ENCODE data around the gene STAC2.
"Not testable (repeated sequence)": the region's sequence is repeated elsewhere in the genome, so short reads cannot be mapped to it uniquely, and the experiment has no call there.

The STAC2 gene

GRCh38 chr17:39225308-39225958, at the start of gene STAC2:
TSS of gene STAC2 (minus strand) at chr17:39225945. CDS start at chr17:39225502, 443 bp downstream.
- no peak for DNase-seq

- DNase-seq: no peak
These were observed 45.8 kb upstream of the STAC2 start for GRCh38 chr17:39271546-39271945.

GRCh38 chr17:39270923-39271322, 45.2 kb upstream of the STAC2 start:
- DNase-seq: no peak

GRCh38 chr17:39264119-39264518, 38.4 kb upstream of the STAC2 start:
- DNase-seq: no peak

- peak; percentile 45 to 51 for DNase-seq
These were observed 35.5 kb upstream of the STAC2 start for GRCh38 chr17:39261286-39261685.

GRCh38 chr17:39252788-39253460, 27.2 kb upstream of the STAC2 start:
- no peak for DNase-seq

GRCh38 chr17:39251997-39252396, 26.3 kb upstream of the STAC2 start:
- no peak for DNase-seq

- not testable (repeated sequence) for DNase-seq
These were observed 24.3 kb upstream of the STAC2 start for GRCh38 chr17:39250076-39250475.

- no peak for DNase-seq
These were observed 20.5 kb upstream of the STAC2 start for GRCh38 chr17:39246274-39246673.

GRCh38 chr17:39244600-39245570, 19.1 kb upstream of the STAC2 start:
- DNase-seq: peak; percentile 93

GRCh38 chr17:39244016-39244599, 18.4 kb upstream of the STAC2 start:
- no peak for DNase-seq

GRCh38 chr17:39243155-39243554, 17.4 kb upstream of the STAC2 start:
- no peak for DNase-seq

- no peak for DNase-seq
These were observed 14.9 kb upstream of the STAC2 start for GRCh38 chr17:39240631-39241030.

GRCh38 chr17:39239640-39240314, 14.0 kb upstream of the STAC2 start:
- peak; percentile 76 to 79 for DNase-seq

GRCh38 chr17:39238311-39238972, 12.7 kb upstream of the STAC2 start:
- peak; percentile 60 to 70 for DNase-seq

GRCh38 chr17:39237586-39237985, 11.8 kb upstream of the STAC2 start:
- DNase-seq: no peak

- DNase-seq: no peak
These were observed 11.3 kb upstream of the STAC2 start for GRCh38 chr17:39236981-39237441.

GRCh38 chr17:39236450-39236927, 10.7 kb upstream of the STAC2 start:
- no peak for DNase-seq

GRCh38 chr17:39235555-39236449, 10.1 kb upstream of the STAC2 start:
- DNase-seq: peak; percentile 50 to 64
